Gastroesophageal sphincter (tissue), 4 donors: ENCODE data around the gene NAA38. TPM values are rescaled to one million over a fixed set of nuclear protein-coding genes. Genes with fewer than 3 reads are reported as not detected.

Experiments used
- ATAC-seq: fragments of 150-250 bp; one replicate; pipeline ENCODE4 v1.9.1; 2016; ENCODE audit warnings: mild to moderate bottlenecking, moderate library complexity
- H3K27ac ChIP-seq, 4 donors: fragments of 200-600 bp; sonication (generic) in 3 of 4; 1 replicate in 3 of 4; 2 replicates in 1 of 4; pipeline ENCODE4 v1.5.1; 2016 to 2019
- H3K27me3 ChIP-seq: fragments of 200-600 bp; sonication (generic); one replicate; pipeline ENCODE4 v1.5.1; 2019
- H3K36me3 ChIP-seq, 2 donors: fragments of 200-600 bp; sonication (generic); one replicate each; pipeline ENCODE4 v1.5.1; 2019; ENCODE audit warnings: control low read depth in 1 of 2
- H3K4me1 ChIP-seq, 3 donors: fragments of 200-600 bp; sonication (generic); 1 replicate in 2 of 3; 2 replicates in 1 of 3; pipeline ENCODE4 v1.5.1; 2016 to 2019; ENCODE audit warnings: control low read depth in 2 of 3
- H3K4me3 ChIP-seq, 2 donors: fragments of 200-600 bp; sonication (generic); one replicate each; pipeline ENCODE4 v1.5.1; 2019; ENCODE audit warnings: mild to moderate bottlenecking in 1 of 2, moderate library complexity in 1 of 2
- H3K9me3 ChIP-seq, 3 donors: fragments of 200-600 bp; sonication (generic); one replicate each; pipeline ENCODE4 v1.5.1; 2017 to 2019; ENCODE audit warnings: control low read depth in 2 of 3
- EP300 ChIP-seq: sonication (generic); formaldehyde crosslinking; IDR thresholded peaks from one replicate; pipeline ENCODE4 v1.6.1; 2017; ENCODE audit warnings: antibody characterized with exemption, mild to moderate bottlenecking
- POLR2A ChIP-seq, 2 donors: fragments of 450-650 bp; IDR thresholded peaks; one replicate each; pipeline ENCODE4 v1.6.1; 2017; ENCODE audit warnings: antibody characterized with exemption in 2 of 2, mild to moderate bottlenecking in 2 of 2, moderate library complexity in 1 of 2
- POLR2AphosphoS5 ChIP-seq: sonication (generic); formaldehyde crosslinking; IDR thresholded peaks from one replicate; pipeline ENCODE4 v1.6.1; 2017; ENCODE audit warnings: antibody characterized with exemption
- WGBS, 2 donors: methylation state at CpG; one replicate each; pipeline ENCODE4 v1.1.5; 2018; ENCODE audit warnings: low coverage in 1 of 2; 5-methylcytosine and 5-hydroxymethylcytosine counted together
- total RNA-seq, 4 donors: library from RNA; depleted of rRNA; stranded (reverse); fragments of >200 nt; gene quantifications; one replicate each; pipeline ENCODE4 v1.1.0, GENCODE V29; 2016
- TF ChIP-seq, protein P1 (sequence below), 4 experiments: fragments of 200-600 bp in 2 of 4; fragments of 450-650 bp in 2 of 4; sonication (generic) in 1 of 4; IDR thresholded peaks; one replicate each; pipeline ENCODE4 v1.5.1; 2017 to 2019; ENCODE audit warnings: antibody characterized with exemption in 4 of 4, mild to moderate bottlenecking in 2 of 4, moderate library complexity in 2 of 4

The NAA38 gene
- total RNA-seq, 4 donors from 2014 or later, result 60.5 to 84.7 (median 69.8) TPM

GRCh38 chr17:7894866-7895265, 37.5 kb upstream of the NAA38 start:
- Histone ChIP-seq H3K4me1 (peaks cover 0 to 13% (median 3%) of the 10 kb centered on the region in 3 donors), H3K27me3 (no peaks in the 10 kb centered on the region), H3K4me3 (no peak overlapping the region), H3K27ac (no peak overlapping the region), H3K36me3 (peaks cover 0 to 91% of the 10 kb centered on the region in 2 donors), H3K9me3 (no peaks in the 10 kb centered on the region)
- TF ChIP-seq EP300 (no peak), POLR2A (IDR thresholded peaks at IDR 0.05) (no peak), POLR2AphosphoS5 (no peak)
- TF ChIP-seq, protein P1, sequence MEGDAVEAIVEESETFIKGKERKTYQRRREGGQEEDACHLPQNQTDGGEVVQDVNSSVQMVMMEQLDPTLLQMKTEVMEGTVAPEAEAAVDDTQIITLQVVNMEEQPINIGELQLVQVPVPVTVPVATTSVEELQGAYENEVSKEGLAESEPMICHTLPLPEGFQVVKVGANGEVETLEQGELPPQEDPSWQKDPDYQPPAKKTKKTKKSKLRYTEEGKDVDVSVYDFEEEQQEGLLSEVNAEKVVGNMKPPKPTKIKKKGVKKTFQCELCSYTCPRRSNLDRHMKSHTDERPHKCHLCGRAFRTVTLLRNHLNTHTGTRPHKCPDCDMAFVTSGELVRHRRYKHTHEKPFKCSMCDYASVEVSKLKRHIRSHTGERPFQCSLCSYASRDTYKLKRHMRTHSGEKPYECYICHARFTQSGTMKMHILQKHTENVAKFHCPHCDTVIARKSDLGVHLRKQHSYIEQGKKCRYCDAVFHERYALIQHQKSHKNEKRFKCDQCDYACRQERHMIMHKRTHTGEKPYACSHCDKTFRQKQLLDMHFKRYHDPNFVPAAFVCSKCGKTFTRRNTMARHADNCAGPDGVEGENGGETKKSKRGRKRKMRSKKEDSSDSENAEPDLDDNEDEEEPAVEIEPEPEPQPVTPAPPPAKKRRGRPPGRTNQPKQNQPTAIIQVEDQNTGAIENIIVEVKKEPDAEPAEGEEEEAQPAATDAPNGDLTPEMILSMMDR (IDR thresholded peaks at IDR 0.05), result no peak
- 88% methylated on average over 3 to 6 of the region's 8 CpGs for WGBS, 2 donors
- no peak for ATAC-seq

DNA sequence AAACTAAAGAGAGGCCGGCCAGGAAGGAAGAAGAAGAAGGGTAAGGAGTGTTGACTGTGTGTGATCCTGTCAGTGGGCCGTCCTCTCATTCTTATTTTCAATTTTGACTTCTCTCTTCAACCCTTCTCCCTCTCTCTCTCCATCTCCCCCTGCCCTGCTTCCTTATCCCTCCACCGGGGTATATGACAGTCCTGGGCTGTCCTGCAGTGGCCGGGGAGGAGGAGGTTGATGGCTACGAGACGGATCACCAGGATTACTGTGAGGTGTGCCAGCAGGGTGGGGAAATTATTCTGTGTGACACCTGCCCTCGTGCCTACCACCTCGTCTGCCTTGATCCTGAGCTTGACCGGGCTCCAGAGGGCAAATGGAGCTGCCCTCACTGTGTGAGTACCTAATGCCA, 36.9 kb upstream of the NAA38 start:
- Histone ChIP-seq H3K27me3 (no peaks in the 10 kb centered on the region), H3K27ac (no peak overlapping the region), H3K4me3 (no peak overlapping the region), H3K36me3 (peaks cover 0 to 85% of the 10 kb centered on the region in 2 donors), H3K4me1 (peaks cover 0 to 19% (median 10%) of the 10 kb centered on the region in 3 donors), H3K9me3 (no peaks in the 10 kb centered on the region)
- no peak for TF ChIP-seq POLR2AphosphoS5
- no peak for TF ChIP-seq POLR2A (IDR thresholded peaks at IDR 0.05)
- TF ChIP-seq, protein P1 (IDR thresholded peaks at IDR 0.05), result no peak
- TF ChIP-seq EP300, result no peak
- 69 to 83% methylated on average over 5 to 8 of the region's 9 CpGs for WGBS, 2 donors
- no peak for ATAC-seq

DNA sequence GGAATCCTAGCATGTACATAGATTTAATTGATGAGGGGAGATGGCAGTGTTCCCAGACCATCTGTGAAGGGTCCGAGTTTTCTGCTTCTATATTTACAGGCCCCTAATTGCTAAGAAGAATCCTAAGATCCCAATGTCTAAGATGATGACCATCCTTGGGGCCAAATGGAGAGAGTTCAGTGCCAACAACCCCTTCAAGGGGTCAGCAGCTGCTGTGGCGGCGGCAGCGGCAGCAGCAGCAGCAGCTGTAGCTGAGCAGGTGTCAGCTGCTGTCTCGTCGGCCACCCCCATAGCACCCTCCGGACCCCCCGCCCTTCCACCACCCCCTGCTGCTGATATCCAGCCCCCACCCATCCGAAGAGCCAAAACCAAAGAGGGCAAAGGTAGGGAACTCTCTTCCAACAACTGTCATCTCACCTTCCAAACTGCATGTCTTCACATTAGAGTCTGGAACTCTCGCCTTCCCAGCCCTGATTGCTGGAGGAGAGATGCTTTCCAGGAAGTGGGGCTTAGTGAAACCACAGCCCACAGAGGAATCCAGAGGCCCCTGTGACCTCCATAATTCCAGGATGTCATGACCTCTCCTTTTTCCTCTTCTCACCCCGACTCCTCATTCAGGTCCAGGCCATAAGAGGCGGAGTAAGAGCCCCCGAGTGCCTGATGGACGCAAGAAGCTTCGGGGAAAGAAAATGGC, 36.0 kb upstream of the NAA38 start:
- WGBS, 2 donors, result 62 to 75% methylated on average over 4 to 6 of the region's 15 CpGs
- Histone ChIP-seq H3K27me3 (no peaks in the 10 kb centered on the region), H3K4me3 (no peak overlapping the region), H3K9me3 (no peaks in the 10 kb centered on the region), H3K36me3 (peaks cover 0 to 76% of the 10 kb centered on the region in 2 donors), H3K27ac (no peak overlapping the region), H3K4me1 (peaks cover 5 to 28% (median 19%) of the 10 kb centered on the region in 3 donors)
- no peak for TF ChIP-seq EP300
- TF ChIP-seq POLR2A (IDR thresholded peaks at IDR 0.05), result no peak
- TF ChIP-seq, protein P1 (IDR thresholded peaks at IDR 0.05), result no peak
- no peak for TF ChIP-seq POLR2AphosphoS5
- ATAC-seq, result no peak

DNA sequence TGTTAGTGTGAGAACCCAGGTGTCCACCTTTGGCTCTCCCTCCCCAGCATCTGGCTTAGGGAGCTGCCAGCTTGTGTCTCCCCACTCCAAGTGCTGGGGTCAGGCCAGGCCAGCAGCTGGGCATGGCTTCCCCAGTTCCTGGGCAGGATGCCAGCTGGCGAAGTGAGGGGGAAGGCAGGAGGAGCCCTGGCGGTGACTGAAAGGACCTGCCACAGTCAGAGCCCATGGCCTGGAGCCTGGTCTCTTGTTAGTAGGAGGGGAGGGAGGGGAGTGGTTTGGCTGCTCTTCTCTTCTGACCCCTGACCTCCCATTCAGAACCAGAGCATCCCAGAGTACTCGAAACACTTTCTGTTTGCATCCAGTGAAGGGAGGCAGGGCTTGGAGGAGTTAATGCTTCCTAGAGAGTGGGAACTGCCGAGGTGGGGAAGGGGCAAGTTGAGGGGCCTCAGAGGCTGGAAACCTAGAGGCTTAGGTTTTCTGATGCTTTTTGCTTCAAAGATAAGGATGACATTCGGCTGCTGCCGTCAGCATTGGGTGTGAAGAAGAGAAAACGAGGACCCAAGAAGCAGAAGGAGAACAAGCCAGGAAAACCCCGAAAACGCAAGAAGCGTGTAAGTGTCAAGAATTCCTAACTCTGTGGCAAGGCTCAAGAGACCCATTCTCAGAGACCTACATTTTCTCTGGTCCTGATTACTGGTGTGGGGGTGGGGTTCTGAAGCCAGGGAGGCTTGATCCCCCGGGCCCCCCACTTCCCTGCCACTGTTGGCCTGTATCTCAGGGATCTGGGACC, 32.0 kb upstream of the NAA38 start:
- H3K36me3 ChIP-seq, result peaks cover 0 to 36% of the 10 kb centered on the region in 2 donors
- peak overlapping the region in 1 of 2 donors; percentile 26 for H3K4me3 ChIP-seq
- no peaks in the 10 kb centered on the region for H3K9me3 ChIP-seq
- H3K27me3 ChIP-seq, result no peaks in the 10 kb centered on the region
- H3K4me1 ChIP-seq, result peaks cover 6 to 59% (median 39%) of the 10 kb centered on the region in 3 donors
- peak overlapping the region; percentile 30 to 97 (median 91) for H3K27ac ChIP-seq
- ATAC-seq, result peak; percentile 79
- WGBS, 2 donors, result 12 to 17% methylated on average over 7 of the region's 11 CpGs
- TF ChIP-seq POLR2AphosphoS5 (peak; percentile 99), POLR2A (IDR thresholded peaks at IDR 0.05) (no peak), EP300 (no peak)
- TF ChIP-seq, protein P1 (IDR thresholded peaks at IDR 0.05), result peak in 3 of 4 experiments; percentile 55 to 84 (median 79)
